ENCODE data around the gene SH3BP4.

The SH3BP4 gene

DNA sequence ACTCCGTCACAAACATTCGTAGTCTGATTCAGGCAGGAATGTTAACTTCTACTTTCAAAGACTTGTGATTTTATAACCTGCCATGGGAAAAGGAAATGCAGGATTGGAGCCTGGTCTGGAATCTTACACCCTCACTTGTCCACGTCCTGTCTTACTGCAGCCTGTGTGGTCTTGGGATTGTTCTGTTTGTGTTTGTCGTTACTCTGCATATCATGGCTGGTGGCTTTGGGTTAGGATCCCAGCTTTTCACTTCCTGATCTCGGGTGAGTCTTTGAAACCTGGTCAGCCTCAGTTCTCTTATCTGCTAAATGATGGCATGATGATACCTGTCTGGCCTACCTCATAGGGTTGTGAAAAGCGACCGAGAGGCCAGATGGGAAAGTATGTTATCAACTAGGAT lies 34.6 kb downstream of the SH3BP4 start:
- TF ChIP-seq POLR2AphosphoS5 (IDR thresholded peaks at IDR 0.05; ENCODE audit: low read depth, low read length) (no peak), SIN3A (IDR thresholded peaks at IDR 0.05; ENCODE audit: borderline replicate concordance, insufficient read depth, low read length) (no peak), FOXP2 (optimal IDR thresholded peaks at IDR 0.05; ENCODE audit: borderline replicate concordance, extremely low read depth, extremely low read length, insufficient read depth) (no peak), REST (IDR thresholded peaks at IDR 0.05; ENCODE audit: insufficient read depth in 1 of 2, low read depth in 2 of 2, low read length in 2 of 2) (no peak), TAF1 (IDR thresholded peaks at IDR 0.05; ENCODE audit: borderline replicate concordance, insufficient read depth, low read length) (no peak)

DNA sequence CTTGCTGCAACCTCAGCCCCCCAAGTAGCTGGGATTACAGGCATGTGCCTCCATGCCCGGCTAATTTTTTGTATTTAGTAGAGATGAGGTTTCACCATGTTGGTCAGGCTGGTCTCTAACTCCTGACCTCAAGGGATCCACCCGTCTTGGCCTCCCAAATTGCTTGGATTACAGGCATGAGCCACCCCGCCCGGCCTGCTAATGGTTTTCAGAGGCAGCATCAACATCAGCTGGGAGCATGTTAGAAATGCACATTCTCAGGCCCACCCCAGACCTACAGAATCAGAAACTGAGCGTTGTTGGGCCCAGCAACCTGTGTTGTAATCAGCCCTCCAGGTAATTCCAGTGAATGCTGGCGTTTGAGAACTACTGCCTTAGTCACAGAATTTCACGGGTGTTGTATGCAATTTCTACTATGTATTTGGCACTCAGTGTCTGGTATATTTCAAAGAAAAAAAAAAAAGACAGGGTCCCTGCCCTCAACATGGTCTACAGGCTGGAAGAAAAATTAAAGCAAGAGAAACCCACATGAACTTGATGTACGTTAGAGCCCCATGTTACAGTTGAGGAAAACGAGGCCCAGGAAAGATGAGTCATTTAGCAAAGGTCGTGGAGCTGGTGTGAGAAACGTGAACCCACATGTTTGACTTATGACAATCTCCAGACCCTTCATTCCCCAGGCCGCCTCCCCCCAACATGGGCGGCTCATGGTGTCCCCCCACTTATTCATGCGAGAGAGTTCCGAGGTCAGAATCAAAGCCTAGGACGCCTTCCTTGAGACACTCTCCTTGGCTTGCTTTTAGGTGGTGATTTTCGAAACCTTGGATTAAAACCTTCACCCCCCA lies 35.3 kb downstream of the SH3BP4 start:
- no peak for TF ChIP-seq SIN3A (IDR thresholded peaks at IDR 0.05; ENCODE audit: borderline replicate concordance, insufficient read depth, low read length)
- TF ChIP-seq FOXP2 (optimal IDR thresholded peaks at IDR 0.05; ENCODE audit: borderline replicate concordance, extremely low read depth, extremely low read length, insufficient read depth), result no peak
- TF ChIP-seq POLR2AphosphoS5 (IDR thresholded peaks at IDR 0.05; ENCODE audit: low read depth, low read length), result no peak
- no peak for TF ChIP-seq TAF1 (IDR thresholded peaks at IDR 0.05; ENCODE audit: borderline replicate concordance, insufficient read depth, low read length)
- TF ChIP-seq REST (IDR thresholded peaks at IDR 0.05; ENCODE audit: insufficient read depth in 1 of 2, low read depth in 2 of 2, low read length in 2 of 2), result no peak

GRCh38 chr2:234987754-234988153 lies 35.9 kb downstream of the SH3BP4 start:
- no peak for TF ChIP-seq FOXP2 (optimal IDR thresholded peaks at IDR 0.05; ENCODE audit: borderline replicate concordance, extremely low read depth, extremely low read length, insufficient read depth)
- TF ChIP-seq REST (IDR thresholded peaks at IDR 0.05; ENCODE audit: insufficient read depth in 1 of 2, low read depth in 2 of 2, low read length in 2 of 2), result no peak
- TF ChIP-seq SIN3A (IDR thresholded peaks at IDR 0.05; ENCODE audit: borderline replicate concordance, insufficient read depth, low read length), result no peak
- TF ChIP-seq POLR2AphosphoS5 (IDR thresholded peaks at IDR 0.05; ENCODE audit: low read depth, low read length), result no peak
- no peak for TF ChIP-seq TAF1 (IDR thresholded peaks at IDR 0.05; ENCODE audit: borderline replicate concordance, insufficient read depth, low read length)

DNA sequence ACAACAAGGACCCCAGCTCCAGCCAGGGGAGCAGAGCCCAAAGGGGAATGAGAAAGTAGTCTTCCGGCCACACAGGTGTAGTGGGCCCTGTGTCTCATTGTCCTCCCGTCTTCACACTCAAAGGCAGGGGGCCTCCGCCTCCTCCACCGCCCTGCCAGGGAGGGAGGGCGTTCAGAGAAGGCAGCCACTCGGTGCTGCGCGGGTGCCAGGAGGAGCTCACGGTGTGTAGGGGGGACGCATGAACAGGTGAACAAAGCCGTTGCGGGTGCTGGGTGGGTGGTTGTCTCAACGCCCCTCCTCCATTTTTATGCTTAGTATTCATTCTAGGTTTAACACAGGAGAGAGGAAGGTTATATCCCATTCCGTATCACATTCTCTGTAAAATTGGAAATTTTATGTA lies 36.7 kb downstream of the SH3BP4 start:
- no peak for TF ChIP-seq POLR2AphosphoS5 (IDR thresholded peaks at IDR 0.05; ENCODE audit: low read depth, low read length)
- TF ChIP-seq FOXP2 (optimal IDR thresholded peaks at IDR 0.05; ENCODE audit: borderline replicate concordance, extremely low read depth, extremely low read length, insufficient read depth), result no peak
- no peak for TF ChIP-seq TAF1 (IDR thresholded peaks at IDR 0.05; ENCODE audit: borderline replicate concordance, insufficient read depth, low read length)
- TF ChIP-seq REST (IDR thresholded peaks at IDR 0.05; ENCODE audit: insufficient read depth in 1 of 2, low read depth in 2 of 2, low read length in 2 of 2), result no peak
- no peak for TF ChIP-seq SIN3A (IDR thresholded peaks at IDR 0.05; ENCODE audit: borderline replicate concordance, insufficient read depth, low read length)
